GM13976 (cell line): ENCODE results near the gene ULBP2.

Experiments
- DNase-seq: peaks from one replicate; pipeline ENCODE4 v3.0.0; 2012; ENCODE audit warnings: low spot score
- in situ Hi-C: fragments of 300-500 bp; cut with MboI; formaldehyde crosslinking; loops from one replicate; pipeline ENCODE4 v1.12.0; 2022; ENCODE audit warnings: low sequenced_read_pairs, mixed read lengths, inconsistent platforms; ENCODE audit not compliant: unreplicated experiment
- TF ChIP-seq, protein P1 (sequence below): IDR thresholded peaks from 2 replicates; pipeline ENCODE4 v1.5.1; 2012; ENCODE audit warnings: borderline replicate concordance, mild to moderate bottlenecking; ENCODE audit not compliant: insufficient read depth; ENCODE audit errors: extremely low read depth, missing control alignments, control extremely low read depth

ULBP2 gene

DNA sequence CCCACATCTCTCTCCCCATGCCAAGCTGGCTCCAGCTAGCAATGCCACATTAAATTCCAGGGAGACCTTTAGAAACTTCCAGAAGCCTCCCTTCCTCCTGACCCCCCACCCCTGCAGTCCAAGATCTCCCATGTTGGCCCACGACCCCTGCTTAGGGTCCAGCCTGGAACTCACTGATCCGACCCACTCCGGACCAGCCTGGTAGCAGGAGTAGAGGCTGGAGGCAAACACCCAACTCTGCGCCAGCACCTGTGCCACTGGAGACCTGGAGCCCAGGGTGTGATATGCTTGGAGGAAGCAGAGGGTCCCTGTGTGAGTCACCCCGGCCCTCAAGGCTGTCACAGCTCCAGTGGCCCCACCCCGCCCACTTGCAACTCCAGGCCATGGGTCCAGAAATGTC, 18.7 kb downstream of the ULBP2 start:
- TF ChIP-seq, protein P1, sequence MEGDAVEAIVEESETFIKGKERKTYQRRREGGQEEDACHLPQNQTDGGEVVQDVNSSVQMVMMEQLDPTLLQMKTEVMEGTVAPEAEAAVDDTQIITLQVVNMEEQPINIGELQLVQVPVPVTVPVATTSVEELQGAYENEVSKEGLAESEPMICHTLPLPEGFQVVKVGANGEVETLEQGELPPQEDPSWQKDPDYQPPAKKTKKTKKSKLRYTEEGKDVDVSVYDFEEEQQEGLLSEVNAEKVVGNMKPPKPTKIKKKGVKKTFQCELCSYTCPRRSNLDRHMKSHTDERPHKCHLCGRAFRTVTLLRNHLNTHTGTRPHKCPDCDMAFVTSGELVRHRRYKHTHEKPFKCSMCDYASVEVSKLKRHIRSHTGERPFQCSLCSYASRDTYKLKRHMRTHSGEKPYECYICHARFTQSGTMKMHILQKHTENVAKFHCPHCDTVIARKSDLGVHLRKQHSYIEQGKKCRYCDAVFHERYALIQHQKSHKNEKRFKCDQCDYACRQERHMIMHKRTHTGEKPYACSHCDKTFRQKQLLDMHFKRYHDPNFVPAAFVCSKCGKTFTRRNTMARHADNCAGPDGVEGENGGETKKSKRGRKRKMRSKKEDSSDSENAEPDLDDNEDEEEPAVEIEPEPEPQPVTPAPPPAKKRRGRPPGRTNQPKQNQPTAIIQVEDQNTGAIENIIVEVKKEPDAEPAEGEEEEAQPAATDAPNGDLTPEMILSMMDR = no peak
- DNase-seq = no peak
- in situ Hi-C loops = no loop called here

- TF ChIP-seq, protein P1 = no peak
- DNase-seq = no peak
- in situ Hi-C loops = no loop called here
Measured at GRCh38 chr6:149961728-149962425, 20.1 kb downstream of the ULBP2 start.

DNA sequence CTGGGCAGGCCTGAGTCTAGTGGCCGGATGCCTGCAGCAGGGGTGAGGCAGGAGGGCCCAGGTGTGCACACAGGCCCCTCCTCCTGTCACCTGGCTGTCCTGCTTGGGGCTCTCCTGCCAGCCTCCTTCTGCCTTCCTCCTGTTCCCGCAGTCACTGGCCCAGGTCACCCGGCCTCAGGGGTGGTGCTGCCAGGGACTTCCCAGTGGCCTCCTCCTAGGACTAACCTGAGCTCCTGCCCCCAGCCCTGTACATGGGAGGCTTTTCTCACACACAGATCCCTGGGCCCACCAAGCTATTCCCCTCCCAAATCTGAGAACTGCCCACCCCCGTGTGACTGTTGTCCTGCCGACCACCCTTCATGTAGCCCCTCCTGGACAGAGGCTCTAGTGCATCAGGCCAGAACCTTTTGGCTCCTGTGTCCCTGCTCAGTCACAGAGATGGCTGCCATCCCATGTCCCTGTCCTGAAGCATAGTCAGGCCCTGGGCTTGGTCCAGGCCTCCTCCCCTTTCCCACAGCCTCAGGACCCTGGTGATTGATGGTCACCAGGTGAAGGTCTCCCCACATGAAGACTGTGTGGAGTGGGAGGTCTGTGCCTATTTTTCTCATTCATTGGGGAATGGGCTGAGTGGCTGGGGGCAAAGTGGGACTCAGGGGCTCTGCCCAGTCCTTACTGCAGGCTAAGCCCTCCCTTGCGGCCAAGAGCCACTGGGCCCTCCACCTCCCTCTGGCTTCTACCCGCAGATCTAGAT, 20.8 kb downstream of the ULBP2 start:
- in situ Hi-C loops = no loop called here
- TF ChIP-seq, protein P1 = no peak
- no peak for DNase-seq

GRCh38 chr6:149963212-149963461, 21.3 kb downstream of the ULBP2 start:
- in situ Hi-C loops = no loop called here
- TF ChIP-seq, protein P1 = no peak
- peak; percentile 49 for DNase-seq

GRCh38 chr6:149963462-149964307, 21.9 kb downstream of the ULBP2 start, which contains the start of gene ULBP1:
TSS of gene ULBP1 (plus strand) at chr6:149963943. CDS start at chr6:149964050, 107 bp downstream.
- TF ChIP-seq, protein P1 = no peak
- peak; percentile 78 for DNase-seq
- in situ Hi-C loops = no loop called here

DNA sequence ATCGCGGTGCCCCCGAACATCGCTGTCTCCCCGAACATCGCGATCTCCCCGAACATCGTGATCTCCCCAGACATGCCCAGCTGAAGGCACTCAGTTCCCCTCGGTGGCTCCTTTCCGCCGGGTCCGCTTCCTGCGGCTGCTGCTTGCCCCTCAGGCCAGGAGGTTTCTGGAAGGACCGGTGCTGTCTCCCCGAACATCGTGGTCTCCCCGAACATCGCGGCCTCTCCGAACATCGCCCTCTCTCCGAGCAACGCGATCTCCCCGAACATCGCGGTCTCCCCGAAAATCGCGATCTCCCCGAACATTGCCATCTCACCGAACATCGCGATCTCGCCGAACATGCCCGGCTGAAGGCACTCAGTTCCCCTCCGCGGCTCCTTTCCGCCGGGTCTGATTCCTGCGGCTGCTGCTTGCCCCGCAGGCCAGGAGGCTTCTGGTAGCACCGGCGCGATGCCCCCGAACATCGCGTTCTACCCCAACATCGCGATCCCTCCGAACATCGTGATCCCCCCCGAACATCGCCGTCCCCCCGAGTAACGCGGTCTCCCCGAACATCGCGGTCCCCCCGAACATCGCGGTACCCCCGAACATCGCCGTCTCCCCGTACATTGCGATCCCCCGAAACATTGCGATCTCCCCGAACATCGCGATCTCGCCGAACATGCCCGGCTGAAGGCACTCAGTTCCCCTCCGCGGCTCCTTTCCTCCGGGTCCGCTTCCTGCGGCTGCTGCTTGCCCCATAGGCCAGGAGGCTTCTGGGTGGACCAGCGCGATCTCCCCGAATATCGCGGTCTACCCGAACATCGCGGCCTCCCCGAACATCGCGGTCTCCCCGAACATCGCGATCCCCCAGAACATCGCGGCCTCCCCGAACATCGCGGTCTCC, 22.7 kb downstream of the ULBP2 start:
- DNase-seq = peak; percentile 48
- TF ChIP-seq, protein P1 = no peak
- in situ Hi-C loops = no loop called here
